Measurements from ENCODE around the gene DRD2.

- TF ChIP-seq CTCF (IDR thresholded peaks at IDR 0.05) (no peak), POLR2A (IDR thresholded peaks at IDR 0.05; ENCODE audit: low read depth) (no peak), EP300 (IDR thresholded peaks at IDR 0.05) (no peak), POLR2AphosphoS5 (IDR thresholded peaks at IDR 0.05) (no peak)
Measured at GRCh38 chr11:113446938-113447337, 28.3 kb downstream of the DRD2 start.

Data from esophagus muscularis mucosa (tissue), 4 donors.